ENCODE measurements around the gene PRDX4. TPM values are rescaled to one million over a fixed set of nuclear protein-coding genes. Genes with fewer than 3 reads are reported as not detected.
"Not testable (repeated sequence)": the region's sequence is repeated elsewhere in the genome, so short reads cannot be mapped to it uniquely, and the experiment has no call there.

Gene PRDX4
- total RNA-seq, 6 donors from 2014 or later, result 17.8 to 69.0 (median 58.4) TPM

DNA sequence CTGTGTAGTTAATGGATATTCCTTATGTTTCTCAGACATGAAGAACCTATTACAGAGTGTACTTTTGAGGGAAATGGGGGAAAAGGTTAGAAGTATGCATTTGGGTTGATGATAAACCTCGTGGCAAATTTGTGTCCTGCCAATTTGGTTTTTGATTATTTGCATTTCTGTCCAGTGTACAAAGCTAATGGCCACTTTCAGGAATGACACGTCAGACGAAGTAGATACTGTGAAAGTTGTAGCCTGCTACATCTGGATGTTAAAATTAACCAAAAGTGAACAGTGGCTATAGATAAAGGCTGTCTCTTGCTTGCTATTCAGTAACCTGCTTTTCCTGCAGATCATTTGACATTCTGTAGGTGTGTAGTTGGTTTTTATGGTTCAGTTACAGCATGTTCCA lies 1.0 kb downstream of the PRDX4 start:
- H3K4me3 ChIP-seq, result peak overlapping the region in 3 of 4 donors; percentile 66 to 73 (median 71)
- no peak for DNase-seq

DNA sequence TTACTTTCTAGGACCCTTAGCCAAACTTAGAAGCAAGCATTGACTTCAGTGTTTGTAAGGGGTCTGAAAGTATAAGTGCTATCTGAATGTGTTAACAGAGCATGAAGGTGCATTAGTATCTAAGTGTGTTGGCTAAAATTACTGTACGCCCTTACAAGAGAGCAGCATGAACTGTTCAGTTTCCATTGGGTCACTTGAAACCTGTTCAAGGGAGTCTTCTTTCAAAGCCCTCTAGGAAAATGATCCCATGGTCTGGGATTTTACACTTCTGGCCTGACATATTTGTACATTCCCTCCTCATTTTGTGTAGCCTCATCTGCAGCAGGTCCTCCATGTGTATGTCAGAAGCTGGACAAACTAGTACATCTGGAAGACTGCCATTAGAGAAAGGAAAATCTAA lies 3.2 kb downstream of the PRDX4 start:
- Histone ChIP-seq H3K4me3 (no peak overlapping the region), H3K9me3 (no peaks in the 10 kb centered on the region), H3K27ac (no peak overlapping the region), H3K27me3 (no peaks in the 10 kb centered on the region), H3K36me3 (peaks cover 0 to 6% (median 0%) of the 10 kb centered on the region in 4 donors), H3K4me1 (peaks cover 0 to 7% (median 2%) of the 10 kb centered on the region in 4 donors)
- TF ChIP-seq POLR2AphosphoS5 (IDR thresholded peaks at IDR 0.05), result no peak
- TF ChIP-seq EP300 (IDR thresholded peaks at IDR 0.05), result no peak
- TF ChIP-seq POLR2A (IDR thresholded peaks at IDR 0.05), result no peak
- 83 to 92% methylated on average over 1 of the region's 1 CpG for WGBS, 2 donors
- DNase-seq (no peak), ATAC-seq (ENCODE audit: low FRiP score in 2 of 2) (no peak)

More for the DNA sequence above, 1.0 kb downstream of the PRDX4 start:
- TF ChIP-seq POLR2A (IDR thresholded peaks at IDR 0.05), result no peak
- no peak overlapping the region for H3K27ac ChIP-seq
- no peaks in the 10 kb centered on the region for H3K9me3 ChIP-seq
- H3K27me3 ChIP-seq, result no peaks in the 10 kb centered on the region
- ATAC-seq (ENCODE audit: low FRiP score in 2 of 2), result no peak
- peaks cover 0 to 7% (median 2%) of the 10 kb centered on the region in 4 donors for H3K4me1 ChIP-seq
- 6 to 30% methylated on average over 3 of the region's 3 CpGs for WGBS, 2 donors
- no peaks in the 10 kb centered on the region for H3K36me3 ChIP-seq

DNA sequence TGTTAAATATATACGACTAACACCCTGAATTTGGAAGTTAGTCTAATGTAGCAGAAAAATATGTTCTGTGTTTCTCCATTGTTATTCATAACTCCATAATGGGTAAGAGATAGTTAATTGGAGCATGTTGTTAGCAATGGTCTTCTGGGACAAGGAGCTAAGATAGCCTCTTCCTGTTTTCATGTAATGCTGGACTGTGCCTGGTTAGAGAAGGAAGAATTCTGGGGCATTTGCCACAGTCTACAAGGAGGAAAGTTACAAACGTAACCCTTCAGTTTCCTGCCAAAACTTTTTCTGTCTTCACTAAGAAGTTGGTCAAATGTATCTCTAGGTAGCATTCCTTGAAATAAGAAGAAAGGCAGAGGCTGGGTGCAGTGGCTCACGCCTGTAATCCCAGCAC lies 5.8 kb downstream of the PRDX4 start:
- Histone ChIP-seq H3K27me3 (peaks cover 0 to 2% (median 0%) of the 10 kb centered on the region in 4 donors), H3K9me3 (no peaks in the 10 kb centered on the region), H3K36me3 (peaks cover 0 to 24% (median 0%) of the 10 kb centered on the region in 4 donors), H3K4me3 (no peak overlapping the region), H3K4me1 (peaks cover 0 to 4% (median 0%) of the 10 kb centered on the region in 4 donors), H3K27ac (no peak overlapping the region)
- DNase-seq, result no peak
- ATAC-seq (ENCODE audit: low FRiP score in 2 of 2), result no peak
- WGBS, 2 donors, result 65 to 82% methylated on average over 3 of the region's 3 CpGs
- TF ChIP-seq, protein P1, sequence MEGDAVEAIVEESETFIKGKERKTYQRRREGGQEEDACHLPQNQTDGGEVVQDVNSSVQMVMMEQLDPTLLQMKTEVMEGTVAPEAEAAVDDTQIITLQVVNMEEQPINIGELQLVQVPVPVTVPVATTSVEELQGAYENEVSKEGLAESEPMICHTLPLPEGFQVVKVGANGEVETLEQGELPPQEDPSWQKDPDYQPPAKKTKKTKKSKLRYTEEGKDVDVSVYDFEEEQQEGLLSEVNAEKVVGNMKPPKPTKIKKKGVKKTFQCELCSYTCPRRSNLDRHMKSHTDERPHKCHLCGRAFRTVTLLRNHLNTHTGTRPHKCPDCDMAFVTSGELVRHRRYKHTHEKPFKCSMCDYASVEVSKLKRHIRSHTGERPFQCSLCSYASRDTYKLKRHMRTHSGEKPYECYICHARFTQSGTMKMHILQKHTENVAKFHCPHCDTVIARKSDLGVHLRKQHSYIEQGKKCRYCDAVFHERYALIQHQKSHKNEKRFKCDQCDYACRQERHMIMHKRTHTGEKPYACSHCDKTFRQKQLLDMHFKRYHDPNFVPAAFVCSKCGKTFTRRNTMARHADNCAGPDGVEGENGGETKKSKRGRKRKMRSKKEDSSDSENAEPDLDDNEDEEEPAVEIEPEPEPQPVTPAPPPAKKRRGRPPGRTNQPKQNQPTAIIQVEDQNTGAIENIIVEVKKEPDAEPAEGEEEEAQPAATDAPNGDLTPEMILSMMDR (IDR thresholded peaks at IDR 0.05), result no peak
- no peak for TF ChIP-seq POLR2A (IDR thresholded peaks at IDR 0.05)
- TF ChIP-seq EP300 (IDR thresholded peaks at IDR 0.05), result no peak

DNA sequence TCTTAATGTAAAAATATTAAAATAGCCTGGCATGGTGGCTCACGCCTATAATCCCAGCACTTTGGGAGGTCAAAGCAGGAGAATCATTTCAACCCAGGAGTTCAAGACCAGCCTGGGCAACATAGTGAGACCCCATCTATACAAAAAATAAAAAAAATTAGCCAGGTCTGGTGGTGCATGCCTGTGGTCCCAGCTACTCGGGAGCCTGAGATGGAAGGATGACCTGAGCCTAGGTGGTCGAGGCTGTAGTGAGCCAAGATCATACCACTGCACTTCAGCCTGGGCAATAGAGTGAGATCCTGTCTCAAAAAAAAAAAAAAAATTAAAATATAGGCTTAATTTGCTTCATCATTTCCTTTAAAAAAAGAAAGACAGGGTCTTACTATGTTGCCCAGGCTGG lies 9.2 kb downstream of the PRDX4 start:
- H3K4me1 ChIP-seq; H3K27me3 ChIP-seq; ATAC-seq (ENCODE audit: low FRiP score in 2 of 2); H3K27ac ChIP-seq; H3K4me3 ChIP-seq; H3K9me3 ChIP-seq; DNase-seq: not testable (repeated sequence)
- WGBS, 2 donors, result 69 to 85% methylated on average over 3 of the region's 3 CpGs
- peaks cover 0 to 24% (median 0%) of the 10 kb centered on the region in 4 donors for H3K36me3 ChIP-seq

DNA sequence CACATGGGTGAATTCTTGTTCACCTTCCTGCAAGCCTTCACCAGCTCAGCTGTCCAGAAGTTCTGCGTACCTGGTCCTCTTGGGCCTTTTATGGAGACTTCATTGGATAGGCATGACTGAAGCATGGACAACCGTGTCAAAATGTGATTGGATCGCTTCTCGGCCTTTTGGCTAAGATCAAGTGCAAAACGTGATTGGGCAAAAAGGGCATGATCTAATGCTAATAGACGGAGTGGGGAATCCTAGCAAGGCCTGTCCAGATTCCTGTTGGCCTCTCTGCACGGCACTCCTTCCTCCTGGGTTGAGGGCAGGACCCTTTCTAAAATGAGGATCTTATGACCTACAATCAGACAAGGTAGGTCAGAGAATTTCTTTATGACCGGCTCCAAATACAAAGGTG lies 24.9 kb downstream of the PRDX4 start:
- H3K27me3 ChIP-seq, result no peaks in the 10 kb centered on the region
- no peak overlapping the region for H3K27ac ChIP-seq
- DNase-seq (no peak), ATAC-seq (ENCODE audit: low FRiP score in 2 of 2) (no peak)
- WGBS, 2 donors, result 72 to 89% methylated on average over 2 to 8 of the region's 8 CpGs
- H3K4me3 ChIP-seq, result no peak overlapping the region
- H3K4me1 ChIP-seq, result no peaks in the 10 kb centered on the region
- no peaks in the 10 kb centered on the region for H3K9me3 ChIP-seq
- H3K36me3 ChIP-seq, result no peaks in the 10 kb centered on the region
- no peak for TF ChIP-seq POLR2AphosphoS5 (IDR thresholded peaks at IDR 0.05)
- no peak for TF ChIP-seq EP300 (IDR thresholded peaks at IDR 0.05)
- TF ChIP-seq, protein P1 (IDR thresholded peaks at IDR 0.05), result no peak
- no peak for TF ChIP-seq POLR2A (IDR thresholded peaks at IDR 0.05)

DNA sequence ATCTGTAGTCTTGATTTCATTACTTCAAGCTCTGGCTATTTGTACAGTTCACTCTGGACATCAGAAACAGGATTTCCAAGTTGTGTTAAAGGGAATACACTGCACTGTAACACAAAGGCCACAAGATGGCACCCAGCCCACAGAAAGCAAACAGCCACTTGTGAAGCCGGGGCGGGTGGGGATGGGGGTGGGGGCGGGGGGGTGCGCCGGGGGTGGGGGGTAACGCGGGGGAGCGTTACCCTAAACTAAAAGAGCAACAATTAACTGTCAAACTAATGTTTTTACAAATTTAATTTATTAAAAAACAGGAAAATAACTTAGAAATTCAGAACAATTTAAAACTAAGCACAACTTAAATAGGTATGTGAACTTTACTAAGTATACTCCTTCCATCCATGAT lies 27.3 kb downstream of the PRDX4 start:
- peak in 1 of 2 donors; percentile 63 for DNase-seq
- WGBS, 2 donors, result 3 to 8% methylated on average over 8 of the region's 8 CpGs
- ATAC-seq (ENCODE audit: low FRiP score in 2 of 2), result peak in 1 of 2 donors; percentile 63
- Histone ChIP-seq H3K4me1 (no peaks in the 10 kb centered on the region), H3K27ac (no peak overlapping the region), H3K27me3 (no peaks in the 10 kb centered on the region), H3K4me3 (no peak overlapping the region), H3K9me3 (no peaks in the 10 kb centered on the region), H3K36me3 (no peaks in the 10 kb centered on the region)
- no peak for TF ChIP-seq POLR2AphosphoS5 (IDR thresholded peaks at IDR 0.05)
- TF ChIP-seq, protein P1 (IDR thresholded peaks at IDR 0.05), result peak in 3 of 6 experiments; percentile 26 to 54 (median 38)

Data from upper lobe of left lung (tissue), 6 donors.